Coronary artery (tissue), 2 donors: ENCODE results near the gene PDZD7.

ENCODE experiments used
- DNase-seq: peaks from one replicate; pipeline ENCODE4 v3.0.0-alpha.2; 2017; ENCODE audit warnings: low spot score
- H3K27ac ChIP-seq, 2 donors: fragments of 200-600 bp; sonication (generic); one replicate each; pipeline ENCODE4 v1.5.1; 2016 to 2019
- H3K4me3 ChIP-seq: fragments of 200-600 bp; sonication (generic); 2 replicates; pipeline ENCODE4 v1.5.1; 2016; ENCODE audit warnings: mild to moderate bottlenecking, moderate library complexity
- TF ChIP-seq, protein P1 (sequence below): fragments of 200-600 bp; sonication (generic); IDR thresholded peaks from one replicate; pipeline ENCODE4 v1.5.1; 2019; ENCODE audit warnings: antibody characterized with exemption

The PDZD7 gene

GRCh38 chr10:100970914-100971811 lies 59.8 kb downstream of the PDZD7 start:
- H3K27ac ChIP-seq = no peak overlapping the region
- no peak overlapping the region for H3K4me3 ChIP-seq
- DNase-seq = peak; percentile 33
- TF ChIP-seq, protein P1, sequence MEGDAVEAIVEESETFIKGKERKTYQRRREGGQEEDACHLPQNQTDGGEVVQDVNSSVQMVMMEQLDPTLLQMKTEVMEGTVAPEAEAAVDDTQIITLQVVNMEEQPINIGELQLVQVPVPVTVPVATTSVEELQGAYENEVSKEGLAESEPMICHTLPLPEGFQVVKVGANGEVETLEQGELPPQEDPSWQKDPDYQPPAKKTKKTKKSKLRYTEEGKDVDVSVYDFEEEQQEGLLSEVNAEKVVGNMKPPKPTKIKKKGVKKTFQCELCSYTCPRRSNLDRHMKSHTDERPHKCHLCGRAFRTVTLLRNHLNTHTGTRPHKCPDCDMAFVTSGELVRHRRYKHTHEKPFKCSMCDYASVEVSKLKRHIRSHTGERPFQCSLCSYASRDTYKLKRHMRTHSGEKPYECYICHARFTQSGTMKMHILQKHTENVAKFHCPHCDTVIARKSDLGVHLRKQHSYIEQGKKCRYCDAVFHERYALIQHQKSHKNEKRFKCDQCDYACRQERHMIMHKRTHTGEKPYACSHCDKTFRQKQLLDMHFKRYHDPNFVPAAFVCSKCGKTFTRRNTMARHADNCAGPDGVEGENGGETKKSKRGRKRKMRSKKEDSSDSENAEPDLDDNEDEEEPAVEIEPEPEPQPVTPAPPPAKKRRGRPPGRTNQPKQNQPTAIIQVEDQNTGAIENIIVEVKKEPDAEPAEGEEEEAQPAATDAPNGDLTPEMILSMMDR = no peak

- no peak for DNase-seq
- peak overlapping the region; percentile 83 for H3K4me3 ChIP-seq
- TF ChIP-seq, protein P1 = no peak
- peak overlapping the region in 1 of 2 donors; percentile 16 for H3K27ac ChIP-seq
Measured at GRCh38 chr10:100970076-100970913, 60.6 kb downstream of the PDZD7 start.

- DNase-seq = no peak
- Histone ChIP-seq H3K4me3 (peak within 1 kb of the TSS; percentile 83), H3K27ac (peak within 1 kb of the TSS in 1 of 2 donors; percentile 16)
- TF ChIP-seq, protein P1 = peak; percentile 53
Measured at GRCh38 chr10:100969187-100970075, 61.5 kb downstream of the PDZD7 start, which contains the start of gene SEMA4G. Gene SEMA4G, plus strand, starts transcription at chr10:100969504. Its CDS starts 3,409 bp downstream, at chr10:100972913.

GRCh38 chr10:100968863-100969186 lies 62.1 kb downstream of the PDZD7 start:
- Histone ChIP-seq H3K27ac (no peak overlapping the region), H3K4me3 (peak overlapping the region; percentile 83)
- no peak for DNase-seq
- TF ChIP-seq, protein P1 = no peak

- no peak for DNase-seq
- TF ChIP-seq, protein P1 = no peak
- Histone ChIP-seq H3K4me3 (no peak overlapping the region), H3K27ac (no peak overlapping the region)
Measured at GRCh38 chr10:100968062-100968736, 62.7 kb downstream of the PDZD7 start.

DNA sequence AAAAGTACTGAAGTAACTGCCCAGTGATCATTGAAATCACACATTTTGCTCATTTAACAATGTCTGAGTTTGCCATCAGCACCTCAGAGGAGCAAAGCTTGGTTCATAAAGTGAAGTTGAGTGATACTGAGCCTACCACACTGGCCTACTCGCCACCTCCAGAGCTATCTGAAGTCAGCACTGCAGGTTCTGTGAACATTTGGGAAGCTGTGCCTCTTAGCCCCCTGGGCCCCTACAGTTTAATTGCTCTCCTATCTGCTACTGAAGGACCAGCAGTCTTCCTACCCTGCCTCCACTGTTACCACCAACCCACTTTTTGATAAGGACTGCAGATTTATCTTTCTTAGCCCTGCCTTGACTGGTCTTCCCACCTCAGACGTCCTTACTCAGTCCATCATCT lies 63.6 kb downstream of the PDZD7 start:
- Histone ChIP-seq H3K27ac (no peak overlapping the region), H3K4me3 (no peak overlapping the region)
- TF ChIP-seq, protein P1 = no peak
- DNase-seq = no peak
